SK-N-SH treated with all-trans-retinoic acid at 6 μM for 48 hours (cell line): ENCODE results near the gene SIM2.

Source experiments
- ATAC-seq: fragments of 200-7000 bp; cut with Tn5 transposase; 3 replicates; pipeline ENCODE4 v1.9.1; 2020; ENCODE audit warnings: mild to moderate bottlenecking, moderate library complexity
- ARNTL ChIP-seq: fragments of 450-650 bp; formaldehyde crosslinking; IDR thresholded peaks from 2 replicates; pipeline ENCODE4 v1.5.0; 2020; ENCODE audit warnings: low read depth, mild to moderate bottlenecking, moderate library complexity, borderline replicate concordance
- BACH2 ChIP-seq: fragments of 250-450 bp; sonication (Bioruptor Pico); IDR thresholded peaks from 2 replicates; pipeline ENCODE4 v1.9.0; 2021; ENCODE audit warnings: mild to moderate bottlenecking, borderline replicate concordance
- CREB5 ChIP-seq: fragments of 250-450 bp; sonication (Bioruptor Pico); IDR thresholded peaks from 2 replicates; pipeline ENCODE4 v1.5.1; 2020; ENCODE audit warnings: low read depth, mild to moderate bottlenecking, moderate library complexity
- CSDC2 ChIP-seq: fragments of 250-450 bp; sonication (Bioruptor Pico); IDR thresholded peaks from 2 replicates; pipeline ENCODE4 v1.5.0; 2020; ENCODE audit warnings: mild to moderate bottlenecking, moderate library complexity
- CSRNP3 ChIP-seq: fragments of 250-450 bp; sonication (Bioruptor Pico); IDR thresholded peaks from 2 replicates; pipeline ENCODE4 v1.5.1; 2021; ENCODE audit warnings: mild to moderate bottlenecking, moderate library complexity
- ESRRG ChIP-seq: fragments of 250-450 bp; sonication (Bioruptor Pico); IDR thresholded peaks from 2 replicates; pipeline ENCODE4 v1.6.1; 2021; ENCODE audit warnings: mild to moderate bottlenecking
- GLIS3 ChIP-seq: fragments of 250-450 bp; sonication (Bioruptor Pico); IDR thresholded peaks from 2 replicates; pipeline ENCODE4 v1.5.0; 2020; ENCODE audit warnings: mild to moderate bottlenecking, moderate library complexity
- ISL1 ChIP-seq: fragments of 250-450 bp; sonication (Bioruptor Pico); IDR thresholded peaks from 2 replicates; pipeline ENCODE4 v2.1.2; 2022; ENCODE audit warnings: mild to moderate bottlenecking, moderate library complexity
- OSR1 ChIP-seq: fragments of 250-450 bp; sonication (Bioruptor Pico); IDR thresholded peaks from 2 replicates; pipeline ENCODE4 v1.8.0; 2022; ENCODE audit warnings: moderate library complexity, mild to moderate bottlenecking, inconsistent platforms
- PATZ1 ChIP-seq: fragments of 250-450 bp; sonication (Bioruptor Pico); IDR thresholded peaks from 2 replicates; pipeline ENCODE4 v1.8.0; 2020; ENCODE audit warnings: mild to moderate bottlenecking, moderate library complexity, borderline replicate concordance
- PPARA ChIP-seq: fragments of 250-450 bp; sonication (Bioruptor Pico); IDR thresholded peaks from 2 replicates; pipeline ENCODE4 v1.5.0; 2020; ENCODE audit warnings: mild to moderate bottlenecking, borderline replicate concordance
- RARB ChIP-seq: fragments of 250-450 bp; sonication (Bioruptor Pico); IDR thresholded peaks from 2 replicates; pipeline ENCODE4 v1.8.0; 2021; ENCODE audit warnings: mild to moderate bottlenecking, moderate library complexity
- SNAI2 ChIP-seq: fragments of 250-450 bp; sonication (Bioruptor Pico); IDR thresholded peaks from 2 replicates; pipeline ENCODE4 v1.5.0; 2020; ENCODE audit warnings: mild to moderate bottlenecking, moderate library complexity
- TOX ChIP-seq: fragments of 250-450 bp; sonication (Bioruptor Pico); IDR thresholded peaks from 2 replicates; pipeline ENCODE4 v1.8.0; 2021; ENCODE audit warnings: mild to moderate bottlenecking, moderate library complexity, borderline replicate concordance
- TSHZ2 ChIP-seq: fragments of 250-450 bp; sonication (Bioruptor Pico); IDR thresholded peaks from 2 replicates; pipeline ENCODE4 v1.5.0; 2020; ENCODE audit warnings: mild to moderate bottlenecking, moderate library complexity
- ZC3H10 ChIP-seq: fragments of 250-450 bp; sonication (Bioruptor Pico); IDR thresholded peaks from 2 replicates; pipeline ENCODE4 v1.5.1; 2021; ENCODE audit warnings: mild to moderate bottlenecking, moderate library complexity
- ZFP3 ChIP-seq: fragments of 250-450 bp; sonication (Bioruptor Pico); IDR thresholded peaks from 2 replicates; pipeline ENCODE4 v1.5.0; 2020; ENCODE audit warnings: mild to moderate bottlenecking, moderate library complexity
- ZNF565 ChIP-seq: fragments of 450-650 bp; formaldehyde crosslinking; conservative IDR thresholded peaks from 2 replicates; pipeline ENCODE4 v1.5.0; 2020; ENCODE audit warnings: low read depth, mild to moderate bottlenecking, moderate library complexity
- ZNF70 ChIP-seq: fragments of 450-650 bp; formaldehyde crosslinking; IDR thresholded peaks from 2 replicates; pipeline ENCODE4 v1.5.0; 2020; ENCODE audit warnings: mild to moderate bottlenecking, moderate library complexity
- ZNF8 ChIP-seq: fragments of 450-650 bp; formaldehyde crosslinking; IDR thresholded peaks from 2 replicates; pipeline ENCODE4 v1.5.0; 2020; ENCODE audit warnings: mild to moderate bottlenecking, moderate library complexity

SIM2 gene

GRCh38 chr21:36744560-36745231 lies 45.8 kb downstream of the SIM2 start:
- peak; percentile 75 for ATAC-seq
- TF ChIP-seq GLIS3, result no peak
- TF ChIP-seq ZFP3 (CRISPR knock-in tag), result no peak
- no peak for TF ChIP-seq BACH2

GRCh38 chr21:36745459-36745858 lies 46.5 kb downstream of the SIM2 start:
- no peak for ATAC-seq
- TF ChIP-seq ISL1 (CRISPR knock-in tag), result no peak
- TF ChIP-seq SNAI2, result no peak
- TF ChIP-seq PATZ1 (CRISPR knock-in tag), result no peak
- TF ChIP-seq CSDC2 (CRISPR knock-in tag), result no peak
- no peak for TF ChIP-seq CSRNP3 (CRISPR knock-in tag)

- ATAC-seq, result no peak; the same call in 2 of the 3 replicates
- TF ChIP-seq TOX (CRISPR knock-in tag) (no peak), PPARA (CRISPR knock-in tag) (no peak), GLIS3 (no peak), OSR1 (CRISPR knock-in tag) (no peak), ZNF70 (CRISPR knock-in tag) (no peak)
Observed at GRCh38 chr21:36747041-36747814, 48.3 kb downstream of the SIM2 start.

GRCh38 chr21:36747815-36748383 lies 49.0 kb downstream of the SIM2 start:
- ATAC-seq, result peak; percentile 72
- no peak for TF ChIP-seq ESRRG
- no peak for TF ChIP-seq TSHZ2 (CRISPR knock-in tag)
- no peak for TF ChIP-seq ISL1 (CRISPR knock-in tag)
- no peak for TF ChIP-seq SNAI2
- no peak for TF ChIP-seq ARNTL (CRISPR knock-in tag)
- TF ChIP-seq CSDC2 (CRISPR knock-in tag), result no peak
- TF ChIP-seq RARB (CRISPR knock-in tag), result no peak
- TF ChIP-seq ZC3H10 (CRISPR knock-in tag), result no peak
- TF ChIP-seq PPARA (CRISPR knock-in tag), result no peak
- TF ChIP-seq CSRNP3 (CRISPR knock-in tag), result no peak
- TF ChIP-seq CREB5, result no peak
- TF ChIP-seq ZNF70 (CRISPR knock-in tag), result no peak
- TF ChIP-seq TOX (CRISPR knock-in tag), result no peak
- no peak for TF ChIP-seq ZNF565
- TF ChIP-seq ZNF8, result no peak
- no peak for TF ChIP-seq OSR1 (CRISPR knock-in tag)
- TF ChIP-seq ZFP3 (CRISPR knock-in tag), result no peak
- no peak for TF ChIP-seq GLIS3
- no peak for TF ChIP-seq BACH2
